GM13977 (cell line): ENCODE results near the gene RPRD1B.

Experiments
- DNase-seq: peaks from one replicate; pipeline ENCODE4 v3.0.0; 2012; ENCODE audit warnings: low spot score
- CTCF ChIP-seq: IDR thresholded peaks from 2 replicates; pipeline ENCODE4 v1.5.1; 2012; ENCODE audit warnings: mild to moderate bottlenecking, control low read depth; ENCODE audit not compliant: insufficient read depth; ENCODE audit errors: extremely low read depth, missing control alignments
- in situ Hi-C: fragments of 300-500 bp; cut with MboI; formaldehyde crosslinking; loops from one replicate; pipeline ENCODE4 v1.12.0; 2022; ENCODE audit warnings: low sequenced_read_pairs, low pct_unique_long_range_greater_than_20kb, mixed read lengths, inconsistent platforms; ENCODE audit not compliant: unreplicated experiment

The RPRD1B gene

DNA sequence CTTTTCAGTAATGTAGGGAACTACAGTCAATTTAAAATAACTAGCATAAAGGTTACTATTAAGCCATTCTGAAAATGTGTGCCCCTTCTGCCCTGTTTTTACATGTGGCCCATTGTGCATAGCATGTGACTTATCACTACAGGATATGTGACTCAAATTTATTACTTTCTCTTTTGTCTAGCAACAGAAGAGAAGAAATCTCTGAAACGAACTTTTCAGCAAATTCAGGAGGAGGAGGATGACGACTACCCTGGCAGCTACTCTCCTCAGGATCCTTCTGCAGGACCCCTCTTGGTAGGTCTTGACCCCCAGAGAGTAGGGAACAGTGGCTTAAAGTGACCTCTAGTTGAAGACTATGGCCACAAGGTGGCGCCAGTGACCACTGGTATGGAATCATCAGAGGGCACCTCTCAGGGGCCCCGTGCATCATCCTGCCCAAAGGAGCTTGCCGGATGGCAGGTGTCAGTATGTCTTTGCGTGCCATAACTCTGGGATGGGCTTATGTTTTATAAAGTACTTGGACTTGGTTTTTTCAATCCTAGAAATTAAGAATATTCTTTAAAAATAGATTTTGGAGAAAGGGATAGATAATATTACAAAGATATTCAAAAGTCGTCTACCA lies 23.9 kb downstream of the RPRD1B start:
- peak; percentile 80 for TF ChIP-seq CTCF
- in situ Hi-C loops, result loop anchor here (10.0 to 25.0 kb wide), 2 partner anchors 167 to 355 kb away; no protein-coding TSS in a partner anchor
- peak; percentile 60 for DNase-seq

- in situ Hi-C loops, result loop anchor here (10.0 to 25.0 kb wide), 3 partner anchors 95 to 352 kb away; no protein-coding TSS in a partner anchor
Measured at GRCh38 chr20:38059832-38060231, 26.3 kb downstream of the RPRD1B start.

DNA sequence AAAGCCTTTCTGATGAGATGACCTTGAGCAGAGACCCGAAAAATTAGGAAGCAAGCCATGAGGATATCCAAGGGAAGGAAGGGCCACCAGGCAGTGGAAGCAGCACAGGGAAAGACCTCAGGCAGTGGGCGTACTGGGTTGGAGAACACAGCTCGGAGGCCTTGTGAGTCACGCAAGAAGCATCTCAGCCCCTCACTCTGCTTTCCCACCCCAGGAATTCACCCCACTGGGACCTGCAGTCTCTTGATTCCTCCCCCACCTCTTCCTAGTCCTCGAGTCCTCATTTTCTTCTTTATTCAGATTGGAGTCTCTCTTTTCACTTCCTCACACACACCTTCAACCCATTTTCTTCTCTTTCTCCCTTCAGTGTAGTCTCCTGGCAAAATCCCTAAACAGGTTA lies 27.0 kb downstream of the RPRD1B start:
- no peak for DNase-seq
- TF ChIP-seq CTCF, result no peak
- in situ Hi-C loops, result loop anchor here (10.0 to 25.0 kb wide), 2 partner anchors 94 to 352 kb away; no protein-coding TSS in a partner anchor

More at GRCh38 chr20:38059832-38060231, 26.3 kb downstream of the RPRD1B start:
- no peak for DNase-seq
- no peak for TF ChIP-seq CTCF

GRCh38 chr20:38061109-38061508 lies 27.6 kb downstream of the RPRD1B start:
- no peak for TF ChIP-seq CTCF
- in situ Hi-C loops, result loop anchor here (10.0 to 25.0 kb wide), 2 partner anchors 94 to 351 kb away; no protein-coding TSS in a partner anchor

DNA sequence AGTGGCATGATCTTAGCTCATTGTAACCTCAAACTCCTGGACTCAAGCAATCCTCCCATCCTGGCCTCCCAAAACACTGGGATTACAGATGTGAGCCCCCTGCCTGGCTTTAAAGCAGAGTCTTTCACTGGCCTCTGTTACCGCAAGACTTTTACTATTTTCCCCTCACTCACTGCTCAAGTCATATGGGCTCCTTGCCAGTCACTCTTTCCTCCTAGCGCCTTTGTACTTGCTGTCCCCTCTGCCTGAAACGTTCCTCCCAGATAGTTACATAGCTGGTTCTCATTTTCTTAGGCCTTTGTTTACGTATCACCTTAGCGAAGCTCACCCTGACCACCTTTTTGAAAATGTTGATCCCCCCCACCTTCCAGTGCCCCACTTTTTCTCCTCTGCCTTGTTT lies 29.3 kb downstream of the RPRD1B start:
- DNase-seq, result no peak
- in situ Hi-C loops, result loop anchor here (10.0 to 25.0 kb wide), 2 partner anchors 92 to 349 kb away; no protein-coding TSS in a partner anchor
- no peak for TF ChIP-seq CTCF

More at GRCh38 chr20:38061109-38061508, 27.6 kb downstream of the RPRD1B start:
- DNase-seq, result no peak

DNA sequence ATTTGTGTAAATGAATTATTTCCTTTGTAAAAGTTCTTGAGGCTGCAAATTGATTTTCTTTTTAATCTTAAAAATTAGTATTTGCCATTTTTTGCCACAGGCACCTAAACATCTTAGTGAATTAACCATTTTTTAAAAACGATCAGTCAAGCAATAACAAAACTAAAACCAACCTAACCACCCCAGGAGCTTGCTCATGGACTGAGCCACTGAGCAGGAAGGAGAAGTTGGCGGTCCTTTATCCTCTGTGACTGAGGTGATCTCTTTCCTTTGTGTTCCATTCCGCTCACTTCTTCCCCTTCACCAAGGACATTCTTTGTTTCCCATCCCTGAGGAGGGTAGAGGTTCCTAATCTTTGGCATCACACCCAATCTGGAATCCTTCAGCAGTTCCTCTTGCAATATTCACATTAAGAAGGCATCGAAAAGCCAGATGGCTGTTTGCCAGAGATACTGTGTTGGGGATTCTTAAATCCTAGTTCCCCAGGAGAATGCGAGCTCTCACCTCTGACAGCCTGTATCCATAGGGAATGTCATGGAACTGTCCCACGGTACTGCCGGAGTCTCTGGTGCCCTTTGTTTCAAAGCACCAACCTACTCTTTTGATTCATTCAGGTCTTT lies 30.5 kb downstream of the RPRD1B start:
- in situ Hi-C loops, result loop anchor here (10.0 to 25.0 kb wide), 2 partner anchors 91 to 348 kb away; no protein-coding TSS in a partner anchor
- DNase-seq, result peak; percentile 39
- no peak for TF ChIP-seq CTCF
